Activated T-helper 1 cell treated with anti-CD3 and anti-CD28 coated beads, Interleukin-12 subunit alpha, Interleukin-12 subunit beta, Interleukin-2, Interleukin-4 antibody, amounts not matched to agents 30 ng/mL and 10 ng/mL and 1 ng/mL, durations not matched to agents 14 hours and 24 hours and 36 hours (primary cell): ENCODE measurements around the gene NTNG2. TPM values are rescaled to one million over a fixed set of nuclear protein-coding genes. Genes with fewer than 3 reads are reported as not detected.
A peak's percentile ranks its signal among the peaks of the same experiment; 100 is the strongest.

Source experiments
- DNase-seq: peaks from one replicate; pipeline ENCODE4 v3.0.0; 2021; ENCODE audit warnings: low spot score
- H3K27ac Mint-ChIP-seq: one replicate; pipeline ENCODE4 v1.8.0; 2021; ENCODE audit warnings: mild to moderate bottlenecking, mixed read lengths
- H3K27me3 Mint-ChIP-seq: one replicate; pipeline ENCODE4 v1.8.0; 2022; ENCODE audit warnings: mild to moderate bottlenecking, moderate library complexity, mixed read lengths; ENCODE audit not compliant: insufficient read depth
- H3K36me3 Mint-ChIP-seq: one replicate; pipeline ENCODE4 v1.8.0; 2021; ENCODE audit warnings: low read depth, mixed read lengths
- H3K4me1 Mint-ChIP-seq: one replicate; pipeline ENCODE4 v1.8.0; 2021; ENCODE audit warnings: low read depth, mixed read lengths
- H3K4me3 Mint-ChIP-seq: one replicate; pipeline ENCODE4 v1.8.0; 2021; ENCODE audit warnings: mild to moderate bottlenecking, moderate library complexity, mixed read lengths
- H3K9me3 Mint-ChIP-seq: one replicate; pipeline ENCODE4 v1.8.0; 2021; ENCODE audit warnings: mixed read lengths
- intact Hi-C: fragments of 100-400 bp; cut with micrococcal nuclease; formaldehyde crosslinking; loops from one replicate; pipeline ENCODE4 v1.15.1; 2024
- total RNA-seq: library from RNA; stranded (reverse); gene quantifications from 2 replicates; pipeline ENCODE4 v1.2.3, GENCODE V29; 2022

The NTNG2 gene
- total RNA-seq, 1 donor from 2014 or later, result 4.6 TPM

- H3K36me3 Mint-ChIP-seq, result no peaks in the 10 kb centered on the region
Measured at GRCh38 chr9:132228062-132228461, 66.2 kb downstream of the NTNG2 start.

GRCh38 chr9:132230605-132231004 lies 68.7 kb downstream of the NTNG2 start:
- Mint-ChIP-seq H3K4me1 (no peaks in the 10 kb centered on the region), H3K27ac (no peak overlapping the region), H3K36me3 (no peaks in the 10 kb centered on the region), H3K9me3 (no peaks in the 10 kb centered on the region), H3K4me3 (no peak overlapping the region), H3K27me3 (peaks cover 2% of the 10 kb centered on the region)
- DNase-seq, result no peak
- intact Hi-C loops, result no loop called here

More at GRCh38 chr9:132228062-132228461, 66.2 kb downstream of the NTNG2 start:
- Mint-ChIP-seq H3K27ac (no peak overlapping the region), H3K4me1 (no peaks in the 10 kb centered on the region), H3K4me3 (no peak overlapping the region), H3K27me3 (peaks cover under 1% of the 10 kb centered on the region), H3K9me3 (no peaks in the 10 kb centered on the region)
- no peak for DNase-seq
- intact Hi-C loops, result no loop called here

- H3K4me3 Mint-ChIP-seq, result no peak overlapping the region
- intact Hi-C loops, result no loop called here
- H3K27me3 Mint-ChIP-seq, result peaks cover 2% of the 10 kb centered on the region
- H3K36me3 Mint-ChIP-seq, result no peaks in the 10 kb centered on the region
- no peak overlapping the region for H3K27ac Mint-ChIP-seq
- no peaks in the 10 kb centered on the region for H3K9me3 Mint-ChIP-seq
- peaks cover under 1% of the 10 kb centered on the region for H3K4me1 Mint-ChIP-seq
- no peak for DNase-seq
Measured at GRCh38 chr9:132231019-132231701, 69.3 kb downstream of the NTNG2 start.

- Mint-ChIP-seq H3K36me3 (no peaks in the 10 kb centered on the region), H3K4me3 (no peak overlapping the region), H3K9me3 (no peaks in the 10 kb centered on the region), H3K4me1 (peaks cover 10% of the 10 kb centered on the region), H3K27ac (no peak overlapping the region), H3K27me3 (peaks cover 2% of the 10 kb centered on the region)
- no peak for DNase-seq
- intact Hi-C loops, result no loop called here
Measured at GRCh38 chr9:132232522-132232921, 70.7 kb downstream of the NTNG2 start.

- DNase-seq, result no peak
- Mint-ChIP-seq H3K36me3 (no peaks in the 10 kb centered on the region), H3K4me3 (no peak overlapping the region), H3K27me3 (peaks cover 2% of the 10 kb centered on the region), H3K4me1 (peaks cover 10% of the 10 kb centered on the region), H3K27ac (no peak overlapping the region), H3K9me3 (no peaks in the 10 kb centered on the region)
- intact Hi-C loops, result no loop called here
Measured at GRCh38 chr9:132233138-132233537, 71.3 kb downstream of the NTNG2 start.

- Mint-ChIP-seq H3K4me1 (peaks cover 10% of the 10 kb centered on the region), H3K27ac (no peak overlapping the region), H3K27me3 (peaks cover 4% of the 10 kb centered on the region), H3K36me3 (no peaks in the 10 kb centered on the region), H3K4me3 (no peak overlapping the region), H3K9me3 (no peaks in the 10 kb centered on the region)
- intact Hi-C loops, result no loop called here
- no peak for DNase-seq
Measured at GRCh38 chr9:132234535-132234934, 72.7 kb downstream of the NTNG2 start.

GRCh38 chr9:132235125-132235524 lies 73.3 kb downstream of the NTNG2 start:
- intact Hi-C loops, result no loop called here
- H3K4me1 Mint-ChIP-seq, result peaks cover 10% of the 10 kb centered on the region

GRCh38 chr9:132235894-132236661 lies 74.2 kb downstream of the NTNG2 start:
- Mint-ChIP-seq H3K27ac (no peak overlapping the region), H3K27me3 (peaks cover 4% of the 10 kb centered on the region), H3K4me3 (no peak overlapping the region), H3K9me3 (no peaks in the 10 kb centered on the region), H3K36me3 (no peaks in the 10 kb centered on the region), H3K4me1 (peaks cover 10% of the 10 kb centered on the region)
- intact Hi-C loops, result loop anchor here (1.0 kb wide), 3 partner anchors 67 to 481 kb away; no protein-coding TSS in a partner anchor
- DNase-seq, result peak; percentile 67

More at GRCh38 chr9:132235125-132235524, 73.3 kb downstream of the NTNG2 start:
- no peak for DNase-seq
- Mint-ChIP-seq H3K4me3 (no peak overlapping the region), H3K9me3 (no peaks in the 10 kb centered on the region), H3K36me3 (no peaks in the 10 kb centered on the region), H3K27me3 (peaks cover 4% of the 10 kb centered on the region), H3K27ac (no peak overlapping the region)

- no peaks in the 10 kb centered on the region for H3K9me3 Mint-ChIP-seq
- H3K27me3 Mint-ChIP-seq, result peaks cover 4% of the 10 kb centered on the region
- peaks cover 10% of the 10 kb centered on the region for H3K4me1 Mint-ChIP-seq
- no peaks in the 10 kb centered on the region for H3K36me3 Mint-ChIP-seq
- intact Hi-C loops, result loop anchor here (1.0 kb wide), 3 partner anchors 67 to 481 kb away; no protein-coding TSS in a partner anchor
- DNase-seq, result no peak
- no peak overlapping the region for H3K4me3 Mint-ChIP-seq
- no peak overlapping the region for H3K27ac Mint-ChIP-seq
Measured at GRCh38 chr9:132236662-132237311, 74.9 kb downstream of the NTNG2 start.

GRCh38 chr9:132237481-132237880 lies 75.6 kb downstream of the NTNG2 start:
- Mint-ChIP-seq H3K36me3 (no peaks in the 10 kb centered on the region), H3K27me3 (peaks cover 6% of the 10 kb centered on the region), H3K4me1 (peaks cover 13% of the 10 kb centered on the region), H3K27ac (no peak overlapping the region), H3K4me3 (no peak overlapping the region), H3K9me3 (no peaks in the 10 kb centered on the region)
- intact Hi-C loops, result no loop called here
- no peak for DNase-seq

GRCh38 chr9:132238026-132238972 lies 76.4 kb downstream of the NTNG2 start:
- Mint-ChIP-seq H3K27ac (no peak overlapping the region), H3K4me1 (peaks cover 15% of the 10 kb centered on the region), H3K9me3 (no peaks in the 10 kb centered on the region), H3K27me3 (peaks cover 3% of the 10 kb centered on the region), H3K36me3 (no peaks in the 10 kb centered on the region), H3K4me3 (no peak overlapping the region)
- no peak for DNase-seq
- intact Hi-C loops, result no loop called here

GRCh38 chr9:132238992-132239391 lies 77.1 kb downstream of the NTNG2 start:
- Mint-ChIP-seq H3K4me1 (peaks cover 15% of the 10 kb centered on the region), H3K27ac (no peak overlapping the region), H3K36me3 (no peaks in the 10 kb centered on the region), H3K4me3 (no peak overlapping the region), H3K27me3 (peaks cover 5% of the 10 kb centered on the region), H3K9me3 (no peaks in the 10 kb centered on the region)
- DNase-seq, result no peak
- intact Hi-C loops, result no loop called here
